GM19452 (cell line): ENCODE results near the gene ENTPD8.
"Not testable (repeated sequence)": the region's sequence is repeated elsewhere in the genome, so short reads cannot be mapped to it uniquely, and the experiment has no call there.

Experiments used
- ATAC-seq: cut with Tn5 transposase; IDR thresholded peaks from one replicate; pipeline ENCODE4 v1.9.1; 2021; ENCODE audit not compliant: unreplicated experiment

The ENTPD8 gene

GRCh38 chr9:137477778-137478612, 36.8 kb upstream of the ENTPD8 start:
- no peak for ATAC-seq

GRCh38 chr9:137476856-137477255, 35.7 kb upstream of the ENTPD8 start:
- no peak for ATAC-seq

- no peak for ATAC-seq
These were observed 34.5 kb upstream of the ENTPD8 start for GRCh38 chr9:137475666-137476065.

- ATAC-seq = no peak
These were observed 33.1 kb upstream of the ENTPD8 start for GRCh38 chr9:137474271-137474670.

GRCh38 chr9:137470785-137471184, 29.6 kb upstream of the ENTPD8 start:
- no peak for ATAC-seq

- no peak for ATAC-seq
These were observed 26.7 kb upstream of the ENTPD8 start for GRCh38 chr9:137467896-137468295.

GRCh38 chr9:137467161-137467581, 26.0 kb upstream of the ENTPD8 start:
- ATAC-seq = no peak

- not testable (repeated sequence) for ATAC-seq
These were observed 25.4 kb upstream of the ENTPD8 start for GRCh38 chr9:137466389-137467085.

GRCh38 chr9:137465720-137466388, 24.7 kb upstream of the ENTPD8 start:
- ATAC-seq = no peak

GRCh38 chr9:137465000-137465719, 24.0 kb upstream of the ENTPD8 start:
- ATAC-seq = no peak

GRCh38 chr9:137464291-137464999, 23.3 kb upstream of the ENTPD8 start:
- no peak for ATAC-seq

- ATAC-seq = no peak
These were observed 22.8 kb upstream of the ENTPD8 start for GRCh38 chr9:137463931-137464290.

GRCh38 chr9:137462986-137463930, 22.1 kb upstream of the ENTPD8 start:
- no peak for ATAC-seq

- no peak for ATAC-seq
These were observed 21.3 kb upstream of the ENTPD8 start for GRCh38 chr9:137462396-137462985.

- no peak for ATAC-seq
These were observed 20.7 kb upstream of the ENTPD8 start for GRCh38 chr9:137461663-137462395.

- no peak for ATAC-seq
These were observed 20.1 kb upstream of the ENTPD8 start for GRCh38 chr9:137461316-137461662.

- no peak for ATAC-seq
These were observed 19.5 kb upstream of the ENTPD8 start for GRCh38 chr9:137460363-137461315.
